Ishikawa (cell line): ENCODE data around the gene CD46.

Source experiments
- EGR1 ChIP-seq: IDR thresholded peaks from 2 replicates; pipeline ENCODE4 v1.6.1; 2012
- EP300 ChIP-seq: IDR thresholded peaks from 2 replicates; pipeline ENCODE4 v1.6.1; 2012; ENCODE audit warnings: borderline replicate concordance
- RAD21 ChIP-seq: IDR thresholded peaks from 2 replicates; pipeline ENCODE4 v1.6.1; 2012; ENCODE audit warnings: low read depth
- TAF1 ChIP-seq: IDR thresholded peaks from 2 replicates; pipeline ENCODE4 v1.6.1; 2012; ENCODE audit warnings: low read depth, mild to moderate bottlenecking
- YY1 ChIP-seq: IDR thresholded peaks from 2 replicates; pipeline ENCODE4 v1.6.1; 2012; ENCODE audit warnings: low read depth
- TF ChIP-seq, protein P1 (sequence below): IDR thresholded peaks from 2 replicates; pipeline ENCODE4 v1.6.1; 2012; ENCODE audit warnings: low read depth, mild to moderate bottlenecking

DNA sequence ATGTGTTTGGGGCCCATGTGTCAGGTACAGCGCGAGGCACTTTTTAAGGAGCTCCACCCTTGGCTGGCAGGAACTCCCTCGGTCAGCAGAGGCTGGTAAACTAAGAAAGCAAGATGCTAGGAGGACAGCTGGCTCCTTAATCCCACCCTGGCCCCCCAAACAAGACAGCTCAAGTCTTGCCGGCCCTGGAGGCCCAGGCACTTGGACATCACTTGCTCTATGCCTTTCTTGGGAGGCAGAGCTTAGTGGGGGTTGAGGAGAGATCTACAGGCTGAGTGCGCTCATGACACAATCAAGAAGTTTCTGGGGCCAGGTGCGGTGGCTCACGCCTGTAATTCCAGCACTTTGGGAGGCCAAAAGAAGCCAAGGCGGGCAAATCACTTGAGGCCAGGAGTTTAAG is 80.9 kb downstream of the CD46 start:
- TF ChIP-seq TAF1 (no peak), YY1 (no peak), RAD21 (no peak), EGR1 (no peak), EP300 (no peak)
- TF ChIP-seq, protein P1, sequence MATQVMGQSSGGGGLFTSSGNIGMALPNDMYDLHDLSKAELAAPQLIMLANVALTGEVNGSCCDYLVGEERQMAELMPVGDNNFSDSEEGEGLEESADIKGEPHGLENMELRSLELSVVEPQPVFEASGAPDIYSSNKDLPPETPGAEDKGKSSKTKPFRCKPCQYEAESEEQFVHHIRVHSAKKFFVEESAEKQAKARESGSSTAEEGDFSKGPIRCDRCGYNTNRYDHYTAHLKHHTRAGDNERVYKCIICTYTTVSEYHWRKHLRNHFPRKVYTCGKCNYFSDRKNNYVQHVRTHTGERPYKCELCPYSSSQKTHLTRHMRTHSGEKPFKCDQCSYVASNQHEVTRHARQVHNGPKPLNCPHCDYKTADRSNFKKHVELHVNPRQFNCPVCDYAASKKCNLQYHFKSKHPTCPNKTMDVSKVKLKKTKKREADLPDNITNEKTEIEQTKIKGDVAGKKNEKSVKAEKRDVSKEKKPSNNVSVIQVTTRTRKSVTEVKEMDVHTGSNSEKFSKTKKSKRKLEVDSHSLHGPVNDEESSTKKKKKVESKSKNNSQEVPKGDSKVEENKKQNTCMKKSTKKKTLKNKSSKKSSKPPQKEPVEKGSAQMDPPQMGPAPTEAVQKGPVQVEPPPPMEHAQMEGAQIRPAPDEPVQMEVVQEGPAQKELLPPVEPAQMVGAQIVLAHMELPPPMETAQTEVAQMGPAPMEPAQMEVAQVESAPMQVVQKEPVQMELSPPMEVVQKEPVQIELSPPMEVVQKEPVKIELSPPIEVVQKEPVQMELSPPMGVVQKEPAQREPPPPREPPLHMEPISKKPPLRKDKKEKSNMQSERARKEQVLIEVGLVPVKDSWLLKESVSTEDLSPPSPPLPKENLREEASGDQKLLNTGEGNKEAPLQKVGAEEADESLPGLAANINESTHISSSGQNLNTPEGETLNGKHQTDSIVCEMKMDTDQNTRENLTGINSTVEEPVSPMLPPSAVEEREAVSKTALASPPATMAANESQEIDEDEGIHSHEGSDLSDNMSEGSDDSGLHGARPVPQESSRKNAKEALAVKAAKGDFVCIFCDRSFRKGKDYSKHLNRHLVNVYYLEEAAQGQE, result no peak
